22Rv1 (cell line): ENCODE results near the gene RASGRF1.

Experiments
- ZFX ChIP-seq: fragments of 450-650 bp; IDR thresholded peaks from 2 replicates; pipeline ENCODE4 v1.6.1; 2017; ENCODE audit warnings: antibody characterized with exemption, borderline replicate concordance
- TF ChIP-seq, protein P1 (sequence below): fragments of 450-650 bp; IDR thresholded peaks from 2 replicates; pipeline ENCODE4 v1.5.1; 2017; ENCODE audit warnings: mild to moderate bottlenecking

- TF ChIP-seq, protein P1, sequence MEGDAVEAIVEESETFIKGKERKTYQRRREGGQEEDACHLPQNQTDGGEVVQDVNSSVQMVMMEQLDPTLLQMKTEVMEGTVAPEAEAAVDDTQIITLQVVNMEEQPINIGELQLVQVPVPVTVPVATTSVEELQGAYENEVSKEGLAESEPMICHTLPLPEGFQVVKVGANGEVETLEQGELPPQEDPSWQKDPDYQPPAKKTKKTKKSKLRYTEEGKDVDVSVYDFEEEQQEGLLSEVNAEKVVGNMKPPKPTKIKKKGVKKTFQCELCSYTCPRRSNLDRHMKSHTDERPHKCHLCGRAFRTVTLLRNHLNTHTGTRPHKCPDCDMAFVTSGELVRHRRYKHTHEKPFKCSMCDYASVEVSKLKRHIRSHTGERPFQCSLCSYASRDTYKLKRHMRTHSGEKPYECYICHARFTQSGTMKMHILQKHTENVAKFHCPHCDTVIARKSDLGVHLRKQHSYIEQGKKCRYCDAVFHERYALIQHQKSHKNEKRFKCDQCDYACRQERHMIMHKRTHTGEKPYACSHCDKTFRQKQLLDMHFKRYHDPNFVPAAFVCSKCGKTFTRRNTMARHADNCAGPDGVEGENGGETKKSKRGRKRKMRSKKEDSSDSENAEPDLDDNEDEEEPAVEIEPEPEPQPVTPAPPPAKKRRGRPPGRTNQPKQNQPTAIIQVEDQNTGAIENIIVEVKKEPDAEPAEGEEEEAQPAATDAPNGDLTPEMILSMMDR: no peak
- TF ChIP-seq ZFX: no peak
Measured at GRCh38 chr15:78959360-78959759, 131.2 kb downstream of the RASGRF1 start.
